HG03095 (cell line): ENCODE measurements around the gene GRAMD2A.
A peak's percentile ranks its signal among the peaks of the same experiment; 100 is the strongest.

ENCODE experiments used
- ATAC-seq: cut with Tn5 transposase; IDR thresholded peaks from one replicate; pipeline ENCODE4 v1.9.1; 2021; ENCODE audit warnings: moderate library complexity; ENCODE audit not compliant: unreplicated experiment

Gene GRAMD2A

GRCh38 chr15:72197460-72198355, at the start of gene GRAMD2A:
Gene GRAMD2A, minus strand, starts transcription at chr15:72197787.
- ATAC-seq = no peak

- ATAC-seq = no peak
These were observed 45.3 kb upstream of the GRAMD2A start for GRCh38 chr15:72242775-72243370.

- ATAC-seq = no peak
These were observed 42.1 kb upstream of the GRAMD2A start for GRCh38 chr15:72239652-72240051.

GRCh38 chr15:72238586-72238985, 41.0 kb upstream of the GRAMD2A start:
- no peak for ATAC-seq

GRCh38 chr15:72237853-72238224, 40.3 kb upstream of the GRAMD2A start:
- ATAC-seq = no peak

GRCh38 chr15:72237029-72237852, 39.7 kb upstream of the GRAMD2A start:
- peak; percentile 67 for ATAC-seq

GRCh38 chr15:72236381-72237003, 38.9 kb upstream of the GRAMD2A start:
- no peak for ATAC-seq

- no peak for ATAC-seq
These were observed 37.7 kb upstream of the GRAMD2A start for GRCh38 chr15:72235298-72235697.

GRCh38 chr15:72233769-72234168, 36.2 kb upstream of the GRAMD2A start:
- no peak for ATAC-seq

GRCh38 chr15:72231833-72232478, 34.4 kb upstream of the GRAMD2A start:
- no peak for ATAC-seq

GRCh38 chr15:72231066-72231832, 33.7 kb upstream of the GRAMD2A start, which contains the start of gene PKM:
Gene PKM, minus strand, starts transcription at chr15:72231190. Its CDS starts 12,093 bp downstream, at chr15:72219097.
- peak; percentile 39 for ATAC-seq

GRCh38 chr15:72230197-72231065, 32.8 kb upstream of the GRAMD2A start:
- ATAC-seq = no peak

GRCh38 chr15:72229947-72230196, 32.3 kb upstream of the GRAMD2A start:
- no peak for ATAC-seq

- no peak for ATAC-seq
These were observed 31.7 kb upstream of the GRAMD2A start for GRCh38 chr15:72229076-72229946.

GRCh38 chr15:72227720-72228119, 30.1 kb upstream of the GRAMD2A start:
- no peak for ATAC-seq

- ATAC-seq = no peak
These were observed 29.6 kb upstream of the GRAMD2A start for GRCh38 chr15:72227192-72227586.

- no peak for ATAC-seq
These were observed 25.7 kb upstream of the GRAMD2A start for GRCh38 chr15:72223278-72223677.

- no peak for ATAC-seq
These were observed 24.8 kb upstream of the GRAMD2A start for GRCh38 chr15:72222393-72222792.
